HG03575 (cell line): ENCODE measurements around the gene TMEM141.

Experiments
- ATAC-seq: cut with Tn5 transposase; IDR thresholded peaks from one replicate; pipeline ENCODE4 v1.9.1; 2021; ENCODE audit not compliant: unreplicated experiment, insufficient number of reproducible peaks, low FRiP score; ENCODE audit errors: extremely low read depth

Gene TMEM141

GRCh38 chr9:136790640-136791515, at the start of gene TMEM141:
Gene TMEM141, plus strand, starts transcription at chr9:136791344. Its CDS starts 27 bp downstream, at chr9:136791371.
- ATAC-seq = peak; percentile 46

GRCh38 chr9:136741883-136742571, 49.1 kb upstream of the TMEM141 start:
- ATAC-seq = no peak

GRCh38 chr9:136742591-136743391, 48.4 kb upstream of the TMEM141 start, which contains the start of gene LCN10:
Gene LCN10, minus strand, starts transcription at chr9:136742940. Its CDS starts 37 bp downstream, at chr9:136742903.
- ATAC-seq = no peak

- no peak for ATAC-seq
These were observed 47.4 kb upstream of the TMEM141 start for GRCh38 chr9:136743639-136744211.

- no peak for ATAC-seq
These were observed 46.4 kb upstream of the TMEM141 start for GRCh38 chr9:136744773-136745172.

GRCh38 chr9:136745389-136746154, 45.6 kb upstream of the TMEM141 start:
- ATAC-seq = no peak

- no peak for ATAC-seq
These were observed 45.0 kb upstream of the TMEM141 start for GRCh38 chr9:136746155-136746490.

- ATAC-seq = no peak
These were observed 44.5 kb upstream of the TMEM141 start for GRCh38 chr9:136746621-136747020.

- ATAC-seq = no peak
These were observed 43.7 kb upstream of the TMEM141 start for GRCh38 chr9:136747161-136748060.

GRCh38 chr9:136748201-136748600, 42.9 kb upstream of the TMEM141 start, which contains the start of gene LCN6:
Gene LCN6, minus strand, starts transcription at chr9:136748525. Its CDS starts 42 bp downstream, at chr9:136748483.
- no peak for ATAC-seq

GRCh38 chr9:136748666-136749611, 42.2 kb upstream of the TMEM141 start:
- ATAC-seq = no peak

GRCh38 chr9:136750526-136750925, 40.6 kb upstream of the TMEM141 start:
- no peak for ATAC-seq

GRCh38 chr9:136751244-136751643, 39.9 kb upstream of the TMEM141 start:
- no peak for ATAC-seq

GRCh38 chr9:136751814-136752213, 39.3 kb upstream of the TMEM141 start:
- ATAC-seq = no peak

GRCh38 chr9:136753371-136754058, 37.6 kb upstream of the TMEM141 start:
- no peak for ATAC-seq

GRCh38 chr9:136754059-136754572, 37.0 kb upstream of the TMEM141 start:
- ATAC-seq = no peak
